PFSK-1 (cell line): ENCODE measurements around the gene RBCK1.

ENCODE experiments used
- FOXP2 ChIP-seq: optimal IDR thresholded peaks from 2 replicates; pipeline ENCODE3; 2011; ENCODE audit warnings: borderline replicate concordance, control low read depth, inconsistent platforms; ENCODE audit not compliant: insufficient read depth; ENCODE audit errors: extremely low read length, extremely low read depth
- POLR2AphosphoS5 ChIP-seq: IDR thresholded peaks from 2 replicates; pipeline ENCODE4 v1.6.1; 2012; ENCODE audit warnings: low read depth, mild to moderate bottlenecking, control low read depth, low read length, moderate library complexity
- REST ChIP-seq, 2 experiments: IDR thresholded peaks; 2 replicates each; pipeline versions ENCODE4 v1.6.1 to v1.8.0; 2011 to 2012; ENCODE audit warnings: low read depth in 2 of 2, low read length in 2 of 2, control low read depth in 1 of 2, inconsistent platforms in 1 of 2, mild to moderate bottlenecking in 1 of 2, moderate library complexity in 1 of 2; ENCODE audit not compliant: insufficient read depth in 1 of 2
- SIN3A ChIP-seq: IDR thresholded peaks from 2 replicates; pipeline ENCODE4 v1.6.1; 2012; ENCODE audit warnings: mild to moderate bottlenecking, low read length, moderate library complexity, borderline replicate concordance; ENCODE audit not compliant: insufficient read depth
- TAF1 ChIP-seq: IDR thresholded peaks from 2 replicates; pipeline ENCODE4 v1.6.1; 2012; ENCODE audit warnings: low read length, control low read depth, borderline replicate concordance; ENCODE audit not compliant: insufficient read depth

GRCh38 chr20:434221-434620 lies 26.1 kb downstream of the RBCK1 start:
- TF ChIP-seq TAF1 (no peak), SIN3A (no peak), POLR2AphosphoS5 (no peak), REST (IDR thresholded peaks at IDR 0.05; ENCODE audit: insufficient read depth in 1 of 2, low read depth in 2 of 2, low read length in 2 of 2) (no peak), FOXP2 (no peak)
